Heart right ventricle (tissue), 16 donors: ENCODE data around the gene KIAA2012. TPM values are rescaled to one million over a fixed set of nuclear protein-coding genes. Genes with fewer than 3 reads are reported as not detected.

Source experiments
- ATAC-seq, 8 donors: fragments of 200-7000 bp; cut with Tn5 transposase; one replicate each; pipeline ENCODE4 v1.9.1; 2020; ENCODE audit warnings: mild to moderate bottlenecking in 8 of 8, moderate library complexity in 8 of 8, moderate number of reproducible peaks in 1 of 8
- DNase-seq, 2 donors: peaks; one replicate each; pipeline ENCODE4 v3.0.0-alpha.2; 2020
- H3K27ac ChIP-seq, 10 donors: fragments of 200-600 bp; sonication (generic) in 2 of 10; one replicate each; pipeline versions ENCODE4 v1.5.0 to v1.8.0; 2020 to 2022; ENCODE audit warnings: mild to moderate bottlenecking in 3 of 10
- H3K27me3 ChIP-seq, 7 donors: fragments of 200-600 bp; one replicate each; pipeline ENCODE4 v1.8.0; 2021 to 2022; ENCODE audit warnings: mild to moderate bottlenecking in 2 of 7
- H3K36me3 ChIP-seq, 9 donors: fragments of 200-600 bp; sonication (generic) in 1 of 9; one replicate each; pipeline versions ENCODE4 v1.5.0 to v1.8.0; 2020 to 2022; ENCODE audit warnings: mild to moderate bottlenecking in 2 of 9
- H3K4me1 ChIP-seq, 9 donors: fragments of 200-600 bp; sonication (generic) in 1 of 9; one replicate each; pipeline versions ENCODE4 v1.5.0 to v1.8.0; 2020 to 2022; ENCODE audit warnings: mild to moderate bottlenecking in 4 of 9
- H3K4me3 ChIP-seq, 10 donors: fragments of 200-600 bp; sonication (generic) in 2 of 10; one replicate each; pipeline versions ENCODE4 v1.5.0 to v1.8.0; 2020 to 2022; ENCODE audit warnings: mild to moderate bottlenecking in 7 of 10, moderate library complexity in 2 of 10
- H3K9me3 ChIP-seq, 11 donors: fragments of 200-600 bp in 10 of 11; sonication (generic) in 2 of 11; one replicate each; pipeline versions ENCODE4 v1.5.0 to v1.8.0; 2013 to 2022; ENCODE audit warnings: mild to moderate bottlenecking in 2 of 11, control low read depth in 1 of 11, moderate library complexity in 1 of 11
- WGBS, 2 donors: extraction: QIAGEN DNeasy Blood & Tissue Kit; methylation state at CpG; one replicate each; pipeline ENCODE4 v1.1.7; 2013; ENCODE audit warnings: inconsistent platforms in 1 of 2; 5-methylcytosine and 5-hydroxymethylcytosine counted together
- intact Hi-C, 10 donors: fragments of 100-400 bp; cut with DNase I; formaldehyde crosslinking; loops; one replicate each; pipeline versions ENCODE4 v1.11.1 to v1.14.2; 2022
- polyA plus RNA-seq, 2 donors: library from polyadenylated mRNA; stranded (reverse); fragments of 200-250 nt; gene quantifications; one replicate each; pipeline ENCODE4 v1.2.3, GENCODE V29; 2013
- total RNA-seq, 10 donors: library from RNA; stranded (reverse); fragmentation: NEBNext Ultra II Directional in 3 of 10; extraction: Animal tissue kit (Norgen Biotek cat#: 25700) in 3 of 10; gene quantifications; one replicate each; pipeline versions ENCODE4 v1.2.1 to v1.2.4, GENCODE V29; 2021 to 2023
- TF ChIP-seq, protein P1 (sequence below), 9 donors: fragments of 200-600 bp; sonication (generic) in 2 of 9; IDR thresholded peaks; one replicate each; pipeline versions ENCODE4 v1.5.0 to v1.8.0; 2021 to 2022; ENCODE audit warnings: antibody characterized with exemption in 9 of 9, mild to moderate bottlenecking in 5 of 9, moderate library complexity in 1 of 9
- donor health status: Arrhythmogenic right ventricular cardiomyopathy.
- donor health status: ischemic (EF 13 %, LVEDD 7.1; RV severe dilation, severe dysfunction).
- donor health status: healthy with polysubstance abuse.
- donor health status: DM: no; HTN: yes; CAD: no.
- donor health status: DM: no; HTN: no; CAD: no.
- donor health status: ischemic (EF 25% LVEDD 6.9; RV normal size, moderate dysfunction).
- donor health status: ischemic (EF 25% LVEDD 5.7; RV mildly dilated, moderate dysfunction).
- donor health status: healthy.
- donor health status: DM: yes; HTN: yes; CAD: no.
- donor health status: Ischemic cardiomyopathy.
- donor health status: ischemic (EF 35%, LVEDD 5.7; RV mildly dilated, moderate dysfunction).
- donor health status: nonischemic (EF 11% LVEDD 7.7; RV severe dilation, severe dysfunction).
- donor health status: DM: yes; HTN: yes; CAD: no.
- donor health status: PGD.
- donor health status: ischemic (EF 29% LVEDD 5.4; RV normal size, mild dysfunction).
- donor health status: nonischemic (EF 23%, LVEDD 6.1; RV moderate dilation, normal function).

The KIAA2012 gene
- total and polyA plus RNA-seq, 12 donors = not detected

- no peak overlapping the region for H3K27ac ChIP-seq
- peaks cover 0 to 4% (median 0%) of the 10 kb centered on the region in 7 donors for H3K27me3 ChIP-seq
- H3K9me3 ChIP-seq = no peaks in the 10 kb centered on the region
- 71 to 77% methylated on average over 3 of the region's 3 CpGs for WGBS, 2 donors
- no peaks in the 10 kb centered on the region for H3K36me3 ChIP-seq
- TF ChIP-seq, protein P1, sequence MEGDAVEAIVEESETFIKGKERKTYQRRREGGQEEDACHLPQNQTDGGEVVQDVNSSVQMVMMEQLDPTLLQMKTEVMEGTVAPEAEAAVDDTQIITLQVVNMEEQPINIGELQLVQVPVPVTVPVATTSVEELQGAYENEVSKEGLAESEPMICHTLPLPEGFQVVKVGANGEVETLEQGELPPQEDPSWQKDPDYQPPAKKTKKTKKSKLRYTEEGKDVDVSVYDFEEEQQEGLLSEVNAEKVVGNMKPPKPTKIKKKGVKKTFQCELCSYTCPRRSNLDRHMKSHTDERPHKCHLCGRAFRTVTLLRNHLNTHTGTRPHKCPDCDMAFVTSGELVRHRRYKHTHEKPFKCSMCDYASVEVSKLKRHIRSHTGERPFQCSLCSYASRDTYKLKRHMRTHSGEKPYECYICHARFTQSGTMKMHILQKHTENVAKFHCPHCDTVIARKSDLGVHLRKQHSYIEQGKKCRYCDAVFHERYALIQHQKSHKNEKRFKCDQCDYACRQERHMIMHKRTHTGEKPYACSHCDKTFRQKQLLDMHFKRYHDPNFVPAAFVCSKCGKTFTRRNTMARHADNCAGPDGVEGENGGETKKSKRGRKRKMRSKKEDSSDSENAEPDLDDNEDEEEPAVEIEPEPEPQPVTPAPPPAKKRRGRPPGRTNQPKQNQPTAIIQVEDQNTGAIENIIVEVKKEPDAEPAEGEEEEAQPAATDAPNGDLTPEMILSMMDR (IDR thresholded peaks at IDR 0.05) = no peak
- ATAC-seq (peak in 1 of 8 donors; percentile 38), DNase-seq (no peak)
- intact Hi-C loops = no loop called here
- H3K4me1 ChIP-seq = peaks cover 0 to 1% (median 0%) of the 10 kb centered on the region in 9 donors
- no peak overlapping the region for H3K4me3 ChIP-seq
These were observed 54.8 kb downstream of the KIAA2012 start for GRCh38 chr2:202127687-202128331.

DNA sequence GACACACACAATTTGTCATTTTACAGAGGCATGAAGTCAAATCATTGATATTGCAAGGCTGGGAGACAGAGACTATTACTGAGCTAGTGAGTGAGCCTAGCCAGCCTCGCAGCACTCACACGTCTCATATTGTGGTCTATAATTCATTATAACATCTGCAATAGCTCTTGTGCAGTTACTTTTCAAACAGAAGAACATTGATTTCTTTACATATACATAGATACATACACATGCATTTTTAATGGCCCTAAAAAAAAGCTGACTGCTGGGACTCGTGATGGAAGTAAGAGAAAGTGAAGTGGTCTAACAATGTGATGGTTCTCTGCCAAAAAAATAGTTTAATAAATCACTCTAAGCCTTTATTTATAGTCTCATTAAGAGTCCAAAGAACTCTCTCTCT is 56.8 kb downstream of the KIAA2012 start:
- H3K4me1 ChIP-seq = peaks cover 0 to 4% (median 0%) of the 10 kb centered on the region in 9 donors
- 71% methylated on average over 3 of the region's 3 CpGs for WGBS, 2 donors
- H3K27ac ChIP-seq = no peak overlapping the region
- ATAC-seq (no peak), DNase-seq (no peak)
- no peaks in the 10 kb centered on the region for H3K36me3 ChIP-seq
- no peaks in the 10 kb centered on the region for H3K9me3 ChIP-seq
- intact Hi-C loops = no loop called here
- TF ChIP-seq, protein P1 (IDR thresholded peaks at IDR 0.05) = no peak
- H3K27me3 ChIP-seq = peaks cover 0 to 2% (median 0%) of the 10 kb centered on the region in 7 donors
- H3K4me3 ChIP-seq = no peak overlapping the region

GRCh38 chr2:202133200-202133908 is 60.3 kb downstream of the KIAA2012 start:
- whole genome bisulfite sequencing, 2 donors = 83 to 84% methylated on average over 5 of the region's 5 CpGs
- TF ChIP-seq, protein P1 (IDR thresholded peaks at IDR 0.05) = no peak
- H3K27me3 ChIP-seq = no peaks in the 10 kb centered on the region
- DNase-seq = no peak
- peaks cover 0 to 12% (median 0%) of the 10 kb centered on the region in 9 donors for H3K4me1 ChIP-seq
- no peak overlapping the region for H3K27ac ChIP-seq
- no peak overlapping the region for H3K4me3 ChIP-seq
- no peaks in the 10 kb centered on the region for H3K36me3 ChIP-seq
- H3K9me3 ChIP-seq = no peaks in the 10 kb centered on the region
- no peak for ATAC-seq
- intact Hi-C loops = no loop called here

- Histone ChIP-seq H3K27ac (no peak overlapping the region), H3K27me3 (no peaks in the 10 kb centered on the region), H3K36me3 (no peaks in the 10 kb centered on the region), H3K4me1 (peaks cover 0 to 12% (median 0%) of the 10 kb centered on the region in 9 donors), H3K9me3 (no peaks in the 10 kb centered on the region), H3K4me3 (no peak overlapping the region)
- TF ChIP-seq, protein P1 (IDR thresholded peaks at IDR 0.05) = no peak
- no peak for ATAC-seq
- intact Hi-C loops = no loop called here
- no peak for DNase-seq
These were observed 60.8 kb downstream of the KIAA2012 start for GRCh38 chr2:202133909-202134265.
